Measurements from ENCODE around the gene ATOSB.

Gene ATOSB

GRCh38 chr9:35136866-35137265 lies 21.2 kb upstream of the ATOSB start:
- Histone ChIP-seq H3K36me3 (no peaks in the 10 kb centered on the region), H3K9me3 (no peaks in the 10 kb centered on the region), H3K4me3 (ENCODE audit: low read depth, low read length) (no peak overlapping the region), H3K27me3 (no peaks in the 10 kb centered on the region), H3K4me1 (no peaks in the 10 kb centered on the region)
- TF ChIP-seq CTCF (IDR thresholded peaks at IDR 0.05; ENCODE audit: low read depth, low read length): no peak
- no peak for DNase-seq

DNA sequence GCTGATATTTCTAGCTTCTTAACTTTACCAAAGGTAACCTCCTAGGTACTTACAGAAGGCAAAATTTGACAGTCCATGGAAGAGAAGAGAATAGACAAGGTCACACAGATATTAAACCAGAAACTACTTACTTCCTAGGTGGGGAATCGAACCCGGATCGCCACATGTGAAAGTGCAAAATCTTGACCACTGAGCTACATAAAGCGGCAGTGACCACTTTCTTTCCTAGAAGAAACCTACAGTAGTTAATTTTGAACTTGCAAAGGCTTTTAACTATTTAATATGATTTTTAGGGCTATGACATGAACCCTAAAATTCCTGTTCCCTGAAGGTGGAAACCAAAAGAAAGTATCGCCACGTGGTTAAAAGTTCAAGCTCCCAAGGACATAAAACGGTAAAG lies 20.3 kb upstream of the ATOSB start:
- no peak for DNase-seq
- H3K9me3 ChIP-seq: no peaks in the 10 kb centered on the region
- H3K4me3 ChIP-seq (ENCODE audit: low read depth, low read length): no peak overlapping the region
- no peaks in the 10 kb centered on the region for H3K27me3 ChIP-seq
- H3K36me3 ChIP-seq: no peaks in the 10 kb centered on the region
- H3K4me1 ChIP-seq: no peaks in the 10 kb centered on the region
- TF ChIP-seq CTCF (IDR thresholded peaks at IDR 0.05; ENCODE audit: low read depth, low read length): no peak

GRCh38 chr9:35134920-35135319 lies 19.3 kb upstream of the ATOSB start:
- Histone ChIP-seq H3K9me3 (no peaks in the 10 kb centered on the region), H3K4me3 (ENCODE audit: low read depth, low read length) (no peak overlapping the region), H3K4me1 (no peaks in the 10 kb centered on the region), H3K36me3 (no peaks in the 10 kb centered on the region), H3K27me3 (no peaks in the 10 kb centered on the region)
- DNase-seq: no peak
- TF ChIP-seq CTCF (IDR thresholded peaks at IDR 0.05; ENCODE audit: low read depth, low read length): no peak

DNA sequence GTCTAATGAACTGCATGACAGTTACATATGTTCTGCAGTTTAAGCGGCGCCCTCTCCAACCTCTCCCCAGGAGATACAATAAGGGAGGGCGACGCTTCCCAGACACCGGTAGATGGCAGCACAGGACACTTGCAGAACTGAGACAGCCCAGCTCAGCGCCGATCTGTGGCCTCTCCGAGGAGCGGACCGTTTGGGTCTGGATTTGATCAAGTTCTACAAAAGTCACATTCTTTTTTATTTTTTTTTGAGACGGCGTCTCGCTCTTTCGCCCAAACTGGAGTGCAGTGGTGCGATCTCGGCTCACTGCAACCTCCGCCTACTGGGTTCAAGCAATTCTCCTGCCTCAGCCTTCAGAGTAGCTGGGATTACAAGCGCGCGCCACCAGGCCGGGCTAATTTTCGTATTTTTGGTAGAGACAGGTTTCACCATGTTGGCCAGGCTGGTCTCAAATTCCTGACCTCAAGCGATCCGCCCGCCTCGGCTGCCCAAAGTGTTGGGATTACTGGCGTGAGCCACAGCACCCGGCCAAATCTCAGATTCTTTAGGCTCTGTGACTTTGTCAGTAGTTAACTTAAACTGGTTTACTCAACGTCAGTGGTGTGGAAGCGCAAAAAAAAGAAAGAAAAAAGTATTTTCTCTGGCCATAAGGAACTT lies 1.4 kb upstream of the ATOSB start:
- peak; percentile 92 for DNase-seq
- peaks cover 13% of the 10 kb centered on the region for H3K4me1 ChIP-seq
- peak; percentile 97 for TF ChIP-seq CTCF (IDR thresholded peaks at IDR 0.05; ENCODE audit: low read depth, low read length)
- no peaks in the 10 kb centered on the region for H3K27me3 ChIP-seq
- H3K36me3 ChIP-seq: no peaks in the 10 kb centered on the region
- H3K9me3 ChIP-seq: no peaks in the 10 kb centered on the region
- H3K4me3 ChIP-seq (ENCODE audit: low read depth, low read length): peak overlapping the region; percentile 68

DNA sequence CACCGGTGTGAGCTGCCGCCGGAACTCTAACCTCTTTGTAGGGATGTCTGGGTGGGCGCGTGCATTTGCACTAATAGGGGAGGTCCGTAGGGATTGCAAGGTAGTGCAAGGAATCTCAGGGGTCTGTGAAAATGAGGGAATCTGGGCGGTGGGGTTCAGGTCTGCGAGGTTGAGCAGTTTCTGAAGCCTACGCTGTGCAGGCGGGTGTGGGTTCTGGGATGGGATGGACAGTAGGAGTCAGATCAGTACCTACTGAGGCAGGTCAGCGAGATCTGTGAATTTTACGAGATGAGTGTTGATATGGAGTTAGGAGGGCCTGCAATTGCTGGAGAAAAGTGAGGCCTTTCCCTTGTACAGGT lies 856 bp upstream of the ATOSB start:
- Histone ChIP-seq H3K27me3 (no peaks in the 10 kb centered on the region), H3K4me3 (ENCODE audit: low read depth, low read length) (peak overlapping the region; percentile 68), H3K4me1 (peaks cover 16% of the 10 kb centered on the region), H3K9me3 (no peaks in the 10 kb centered on the region), H3K36me3 (no peaks in the 10 kb centered on the region)
- no peak for TF ChIP-seq CTCF (IDR thresholded peaks at IDR 0.05; ENCODE audit: low read depth, low read length)
- no peak for DNase-seq

- no peaks in the 10 kb centered on the region for H3K27me3 ChIP-seq
- peak overlapping the region; percentile 68 for H3K4me3 ChIP-seq (ENCODE audit: low read depth, low read length)
- no peaks in the 10 kb centered on the region for H3K9me3 ChIP-seq
- peaks cover 16% of the 10 kb centered on the region for H3K4me1 ChIP-seq
- DNase-seq: peak; percentile 52
- no peaks in the 10 kb centered on the region for H3K36me3 ChIP-seq
- no peak for TF ChIP-seq CTCF (IDR thresholded peaks at IDR 0.05; ENCODE audit: low read depth, low read length)
Observed at GRCh38 chr9:35114840-35115628, 628 bp downstream of the ATOSB start.
